Jurkat, Clone E6-1 (cell line): Measurements from ENCODE around the gene MED10.

Experiments
- DNase-seq: peaks from one replicate; pipeline ENCODE4 v3.0.0-alpha.2; 2011; ENCODE audit warnings: low read depth, low spot score
- H3K4me3 ChIP-seq: 2 replicates; pipeline ENCODE4 v1.5.1; 2011; ENCODE audit warnings: mild to moderate bottlenecking, low read length, control low read depth, moderate library complexity

MED10 gene

DNA sequence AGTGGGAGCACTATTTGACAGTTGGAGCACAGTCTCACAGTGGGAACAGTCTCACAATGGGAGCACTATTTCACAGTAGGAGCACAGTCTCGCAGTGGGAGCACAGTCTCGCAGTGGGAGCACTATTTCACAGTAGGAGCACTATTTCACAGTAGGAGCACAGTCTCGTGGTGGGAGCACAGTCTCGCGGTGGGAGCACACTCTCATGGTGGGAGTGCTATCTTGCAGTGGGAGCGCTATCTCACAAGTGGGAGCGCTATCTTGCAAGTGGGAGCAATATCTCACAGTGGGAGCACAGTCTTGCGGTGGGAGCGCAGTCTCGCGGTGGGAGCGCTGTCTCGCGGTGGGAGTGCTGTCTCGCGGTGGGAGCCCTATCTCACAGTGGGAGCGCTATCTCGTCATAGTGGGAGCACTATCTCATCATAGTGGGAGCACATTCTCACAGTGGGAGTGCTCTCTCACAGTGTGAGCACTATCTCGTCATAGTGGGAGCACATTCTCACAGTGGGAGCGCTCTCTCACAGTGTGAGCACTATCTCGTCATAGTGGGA lies 56.1 kb downstream of the MED10 start:
- no peak for DNase-seq
- no peak overlapping the region for H3K4me3 ChIP-seq
